SIG-M5 (cell line): ENCODE results near the gene NUP210.

ENCODE experiments used
- DNase-seq: peaks from one replicate; lab custom pipeline; 2025; lab: John Stamatoyannopoulos, UW

NUP210 gene

DNA sequence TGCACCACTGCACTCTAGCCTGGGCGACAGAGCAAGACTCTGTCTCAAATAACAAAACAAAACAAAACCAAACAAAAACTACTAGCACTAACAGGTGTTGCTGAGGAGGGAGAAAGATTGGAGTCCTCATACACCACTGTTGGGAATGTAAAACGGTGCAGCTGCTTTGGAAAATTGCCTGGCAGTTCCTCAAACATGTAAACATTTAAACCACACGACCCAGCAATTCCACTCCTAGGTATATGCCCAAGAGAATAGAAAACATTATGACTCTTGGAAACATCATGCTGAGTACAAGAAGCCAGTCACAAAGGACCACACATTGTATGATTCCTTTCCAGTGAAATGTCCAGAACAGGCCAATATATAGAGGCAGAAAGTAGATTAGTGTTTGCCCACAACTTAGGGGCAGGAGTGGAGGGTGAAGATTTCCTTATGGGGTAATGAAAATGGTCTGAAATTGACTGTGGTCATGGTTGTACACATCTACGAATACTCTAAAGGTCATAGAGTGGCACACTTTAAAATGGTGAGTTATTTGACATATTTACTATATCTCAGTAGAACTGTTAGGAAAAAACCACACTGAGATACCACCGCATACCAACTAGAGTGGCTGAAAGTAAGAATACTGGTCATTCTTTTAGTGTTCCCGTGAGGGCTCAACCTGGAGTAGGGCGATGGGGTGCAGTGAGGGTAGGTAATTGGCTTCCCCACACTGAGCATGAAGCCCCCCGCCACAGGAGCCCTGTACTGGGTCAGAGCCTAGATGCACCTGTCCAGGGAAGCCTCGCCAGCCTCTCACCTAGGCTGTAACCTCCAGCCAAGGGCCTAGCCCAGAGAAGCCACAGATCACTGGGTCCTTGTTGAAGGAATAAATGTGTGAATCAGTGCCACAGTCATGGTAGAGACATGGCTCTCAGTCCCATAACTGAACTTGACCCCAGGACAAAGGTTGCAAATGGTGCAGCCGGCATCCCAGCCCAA lies 131.1 kb downstream of the NUP210 start:
- no peak for DNase-seq

DNA sequence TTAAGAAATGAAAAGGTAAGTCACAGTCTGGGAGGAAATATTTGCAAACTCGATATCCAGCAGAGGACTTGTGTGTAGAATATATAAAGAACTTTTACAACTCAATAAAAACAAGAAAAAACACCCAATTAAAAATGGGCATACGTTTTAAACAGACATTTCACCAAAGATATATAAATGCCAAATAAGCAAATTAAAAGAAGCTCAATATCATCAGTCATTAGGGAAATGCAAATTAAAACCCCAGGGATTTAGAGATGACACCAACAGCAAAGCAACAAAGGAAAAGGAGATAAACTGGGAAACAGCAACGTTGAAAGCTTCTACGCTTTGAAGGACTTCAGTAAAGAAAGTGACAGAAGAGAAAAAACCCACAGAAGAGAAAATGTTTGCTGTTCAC lies 132.3 kb downstream of the NUP210 start:
- DNase-seq: no peak

DNA sequence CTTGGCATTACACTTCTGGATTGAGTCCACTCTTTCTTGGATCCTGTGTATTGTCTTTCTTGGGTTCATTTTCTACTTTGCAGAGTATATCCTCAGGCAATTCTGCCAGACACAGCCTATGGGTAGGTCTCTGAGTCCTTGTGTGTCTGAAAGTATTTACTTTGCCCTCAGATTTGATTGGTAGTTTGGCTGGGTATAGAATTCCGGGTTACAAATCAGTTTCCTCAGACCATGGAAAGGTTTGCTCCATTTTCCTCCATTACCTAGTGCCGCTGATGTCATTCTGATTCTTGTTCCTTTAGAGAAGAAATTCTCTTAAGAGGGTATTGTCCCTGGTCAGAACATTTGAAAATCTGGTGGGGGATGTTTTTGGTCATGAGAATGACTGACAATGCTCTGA lies 133.2 kb downstream of the NUP210 start:
- no peak for DNase-seq

DNA sequence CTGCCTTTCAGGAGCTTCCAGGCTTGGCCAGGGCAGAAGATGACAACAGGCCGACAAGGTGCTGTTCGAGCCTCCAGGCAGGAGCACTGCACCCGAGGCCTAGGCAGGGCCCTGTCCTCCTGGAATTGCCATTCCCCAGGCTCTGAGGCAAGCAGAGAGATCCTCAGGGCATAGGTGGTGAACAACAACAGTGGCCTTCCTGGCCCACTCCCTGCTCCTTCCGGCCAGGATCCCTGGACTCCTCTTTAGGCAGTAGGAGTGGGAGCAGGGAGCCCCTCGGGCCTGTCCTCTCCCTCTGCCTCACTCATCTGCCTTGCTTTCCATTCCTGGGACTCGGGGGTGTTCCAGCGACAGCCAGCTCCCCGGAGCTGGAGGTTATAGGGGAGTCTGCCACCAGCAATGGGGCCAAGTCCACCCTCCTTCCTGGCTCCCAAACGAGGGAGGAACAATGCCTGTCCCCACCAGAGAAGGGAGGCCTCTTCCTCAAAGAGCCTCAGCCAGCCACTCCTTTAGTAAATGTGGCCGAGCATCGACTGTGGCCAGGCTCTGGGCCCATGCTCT lies 135.0 kb downstream of the NUP210 start:
- DNase-seq: no peak

DNA sequence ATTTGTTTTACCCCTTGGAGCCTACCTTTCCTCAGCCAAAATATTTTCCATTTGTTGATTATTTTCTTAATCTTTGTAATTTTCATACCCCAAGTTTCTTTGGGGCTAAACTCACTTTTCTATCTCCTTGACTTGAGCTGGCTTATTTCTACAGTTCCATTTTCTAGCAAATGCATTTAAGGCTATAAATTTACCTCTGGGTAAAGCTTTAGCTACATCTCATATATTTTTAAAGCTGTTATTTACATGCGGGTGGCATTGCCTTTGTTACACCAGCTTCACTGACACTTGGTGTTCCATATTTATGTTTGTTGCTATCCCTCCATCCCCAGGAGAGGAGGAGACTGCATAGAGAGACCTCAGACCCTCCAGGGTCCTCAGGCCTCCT lies 136.3 kb downstream of the NUP210 start:
- no peak for DNase-seq

DNA sequence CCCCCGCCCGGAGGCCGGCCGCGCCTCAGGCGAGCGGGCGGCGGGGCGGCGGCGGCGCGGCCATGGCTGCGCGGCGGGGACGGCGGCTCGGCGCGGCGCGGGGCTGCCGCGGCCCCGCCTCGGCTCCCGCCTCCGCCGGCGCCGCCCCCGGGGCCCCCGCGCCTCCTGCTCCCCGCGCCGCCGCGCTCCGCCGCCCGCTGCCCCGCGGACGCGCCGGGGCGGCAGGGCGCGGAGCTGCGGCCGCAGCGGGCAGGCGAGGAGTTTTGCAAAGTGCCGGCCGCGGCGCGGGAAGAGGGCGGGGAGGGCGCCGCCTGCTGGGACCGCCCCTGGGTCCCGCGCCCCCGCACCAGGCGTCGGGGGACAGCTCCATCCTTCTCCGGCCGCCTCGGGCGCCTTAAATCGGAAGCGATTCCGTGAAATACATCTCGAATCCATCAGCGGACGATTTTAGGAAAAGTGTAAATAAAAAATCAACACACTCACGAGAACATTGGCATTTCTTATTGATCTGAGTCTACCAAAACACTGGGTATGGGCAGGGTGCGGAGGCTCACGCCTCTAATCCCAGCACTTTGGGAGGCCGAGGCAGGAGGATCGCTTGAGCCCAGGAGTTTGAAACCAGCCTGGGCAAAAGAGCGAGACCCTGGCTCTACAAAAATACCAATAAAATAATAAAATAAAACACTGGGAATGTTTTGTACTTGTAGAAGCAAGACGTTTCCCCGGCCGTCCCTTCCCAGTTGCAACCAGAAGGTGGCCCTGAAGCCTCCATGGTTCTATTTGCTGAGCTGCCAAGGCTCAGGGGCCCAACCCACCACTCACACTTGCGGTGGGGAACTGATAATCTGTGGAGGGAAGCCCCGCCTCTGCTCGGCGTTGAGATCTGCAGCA lies 136.9 kb downstream of the NUP210 start:
- DNase-seq: no peak

DNA sequence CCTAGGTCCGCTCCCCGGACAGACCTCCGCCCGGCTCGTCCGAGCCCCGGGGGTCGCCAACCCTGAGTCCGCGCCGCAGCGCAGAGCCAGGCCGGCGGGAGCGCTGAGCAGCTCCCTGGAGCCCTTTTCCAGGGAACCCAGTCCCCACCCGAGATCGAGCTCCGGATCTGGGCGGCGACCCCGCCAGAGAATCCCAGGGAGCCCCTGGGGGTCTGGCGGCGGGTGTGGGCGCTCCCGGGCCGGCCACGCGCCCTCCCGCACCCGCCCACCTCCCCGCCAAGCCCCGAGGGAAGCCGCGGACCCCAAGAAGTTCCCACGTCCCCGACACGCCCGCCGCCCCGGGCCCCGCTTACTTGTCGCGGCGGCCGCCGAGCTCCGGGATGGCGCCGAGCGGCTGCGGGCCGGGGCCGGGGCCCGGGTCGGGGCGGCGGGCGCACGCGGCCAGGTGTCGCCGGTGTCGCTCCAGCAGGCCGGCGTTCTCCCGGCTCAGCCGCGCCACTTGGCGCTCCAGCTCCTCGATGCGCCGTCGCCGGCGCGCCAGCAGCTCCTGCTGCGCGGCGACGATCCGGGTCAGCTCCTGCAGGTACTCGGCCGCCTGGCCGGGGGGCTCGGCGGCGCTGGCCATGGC lies 137.7 kb downstream of the NUP210 start:
- DNase-seq: no peak

DNA sequence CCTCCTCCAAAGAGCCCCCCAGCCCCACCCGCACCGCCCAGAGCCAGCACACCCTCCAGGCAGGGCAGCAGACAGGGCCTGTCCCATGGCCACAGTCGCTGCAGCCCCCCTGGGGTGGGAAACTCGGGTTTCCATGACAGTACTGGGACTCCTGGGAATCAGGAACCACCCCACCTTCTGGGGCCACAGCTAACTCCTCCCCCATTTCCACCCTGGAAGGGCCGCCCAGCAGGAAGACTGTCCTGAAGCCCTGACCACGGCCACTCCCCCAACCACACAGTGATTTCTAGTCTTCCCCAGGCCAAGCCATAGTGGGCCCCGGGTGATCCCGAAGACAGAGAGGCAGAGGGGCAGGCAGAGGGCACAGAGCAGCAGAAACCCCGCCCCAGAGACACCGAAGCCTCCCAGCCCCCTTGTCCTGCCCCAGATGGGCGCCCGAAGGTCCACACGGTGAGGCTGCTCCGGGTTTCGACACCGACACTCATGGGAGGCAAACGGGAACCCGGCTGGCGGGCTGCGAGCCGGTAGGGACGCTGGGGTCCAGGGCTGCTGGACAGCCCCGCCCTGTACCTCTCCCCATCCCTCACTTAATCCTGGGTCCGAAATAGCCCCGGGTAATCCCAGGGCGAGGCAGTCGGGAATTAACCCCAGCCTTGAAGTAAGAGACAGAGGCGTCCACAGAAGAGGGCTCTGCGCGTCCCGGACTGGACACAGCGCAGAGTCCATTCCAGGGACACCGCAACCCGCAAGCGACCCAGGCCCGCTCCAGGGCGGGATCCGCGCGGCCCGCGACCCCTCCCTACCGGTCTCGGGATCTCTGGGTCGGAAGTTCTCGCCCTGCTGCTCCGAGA lies 138.4 kb downstream of the NUP210 start:
- DNase-seq: no peak

DNA sequence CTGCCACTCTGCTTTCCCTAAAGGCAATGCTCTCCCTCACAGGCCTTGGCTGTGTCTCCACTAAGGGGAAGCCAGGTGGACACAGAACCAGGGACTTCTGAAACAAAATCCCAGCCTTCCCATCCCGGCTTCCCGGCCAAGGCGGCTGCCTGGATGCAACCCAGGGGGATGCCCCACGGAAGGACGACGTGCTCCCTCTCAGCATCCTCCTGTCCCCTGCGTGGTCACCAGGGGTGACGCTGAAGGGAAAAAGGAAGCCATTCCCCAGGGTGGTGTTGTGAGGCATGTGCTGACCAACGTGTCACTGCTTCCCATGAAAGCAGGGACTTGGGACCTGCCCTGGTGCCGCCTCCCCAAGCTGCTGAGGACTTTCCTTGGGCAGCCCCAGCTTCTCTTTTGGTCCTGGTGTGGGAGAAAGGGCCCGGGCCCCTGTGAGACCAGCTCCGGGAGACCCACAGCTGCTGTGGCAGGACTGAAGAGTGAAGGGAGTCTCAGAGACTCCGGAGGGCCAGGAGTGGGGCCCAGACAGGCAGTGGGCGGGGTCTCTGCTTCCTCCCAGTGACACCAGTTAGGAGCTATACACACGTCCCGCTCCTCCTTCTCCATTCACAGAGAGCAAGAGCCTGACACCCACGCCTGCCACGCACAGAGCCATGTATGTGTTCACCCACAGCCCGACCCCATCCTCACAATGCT lies 139.2 kb downstream of the NUP210 start:
- no peak for DNase-seq

DNA sequence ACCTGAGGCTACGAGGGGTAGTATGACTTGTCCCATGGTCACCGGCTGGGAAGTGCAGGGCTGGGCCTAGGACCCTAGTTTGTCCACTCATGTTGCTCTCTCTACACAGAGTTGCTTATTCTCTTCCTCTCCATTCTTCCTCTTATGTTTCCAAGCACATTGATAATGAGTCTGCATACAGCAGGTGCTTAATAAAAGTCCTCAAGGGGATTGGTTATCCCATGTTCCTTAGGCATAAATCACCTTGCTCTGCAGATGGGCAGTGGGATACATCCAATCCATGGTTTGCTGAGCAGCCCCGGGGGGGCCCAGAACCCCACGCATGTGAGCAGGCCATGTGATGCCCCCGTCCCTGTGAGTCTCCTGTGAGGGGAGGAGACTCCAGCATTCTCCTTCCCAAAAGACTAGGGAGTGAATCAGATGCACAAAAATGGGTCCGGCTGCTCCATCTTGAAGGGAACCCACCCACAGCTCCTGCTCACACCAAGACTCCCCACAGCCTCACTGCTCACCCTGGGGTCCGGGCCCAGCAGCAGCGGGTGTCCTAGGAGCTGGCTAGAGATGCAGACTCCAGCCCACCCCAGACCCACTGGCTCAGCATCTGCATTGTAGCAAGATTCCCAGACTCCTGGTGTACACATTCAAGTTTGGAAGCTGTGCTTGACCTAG lies 139.9 kb downstream of the NUP210 start:
- DNase-seq: no peak

DNA sequence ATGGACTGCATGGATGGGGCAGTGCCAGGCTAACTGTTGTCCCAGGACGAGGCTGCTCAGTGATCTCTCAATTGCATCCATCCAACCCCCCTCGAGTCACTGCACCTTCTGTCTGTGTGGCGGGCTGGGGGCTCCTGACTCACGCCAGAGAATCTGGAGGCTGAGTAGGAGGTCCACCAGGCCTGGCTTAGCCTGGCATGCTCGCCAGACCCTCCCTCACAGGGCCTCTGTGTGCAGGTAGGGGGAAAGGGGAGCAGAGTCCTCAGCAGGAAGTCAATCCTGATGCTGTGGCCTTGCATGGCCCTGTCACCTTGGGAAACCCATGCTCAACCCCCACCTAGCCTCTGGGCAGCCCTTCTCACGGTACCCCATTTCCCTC lies 140.6 kb downstream of the NUP210 start:
- DNase-seq: no peak

DNA sequence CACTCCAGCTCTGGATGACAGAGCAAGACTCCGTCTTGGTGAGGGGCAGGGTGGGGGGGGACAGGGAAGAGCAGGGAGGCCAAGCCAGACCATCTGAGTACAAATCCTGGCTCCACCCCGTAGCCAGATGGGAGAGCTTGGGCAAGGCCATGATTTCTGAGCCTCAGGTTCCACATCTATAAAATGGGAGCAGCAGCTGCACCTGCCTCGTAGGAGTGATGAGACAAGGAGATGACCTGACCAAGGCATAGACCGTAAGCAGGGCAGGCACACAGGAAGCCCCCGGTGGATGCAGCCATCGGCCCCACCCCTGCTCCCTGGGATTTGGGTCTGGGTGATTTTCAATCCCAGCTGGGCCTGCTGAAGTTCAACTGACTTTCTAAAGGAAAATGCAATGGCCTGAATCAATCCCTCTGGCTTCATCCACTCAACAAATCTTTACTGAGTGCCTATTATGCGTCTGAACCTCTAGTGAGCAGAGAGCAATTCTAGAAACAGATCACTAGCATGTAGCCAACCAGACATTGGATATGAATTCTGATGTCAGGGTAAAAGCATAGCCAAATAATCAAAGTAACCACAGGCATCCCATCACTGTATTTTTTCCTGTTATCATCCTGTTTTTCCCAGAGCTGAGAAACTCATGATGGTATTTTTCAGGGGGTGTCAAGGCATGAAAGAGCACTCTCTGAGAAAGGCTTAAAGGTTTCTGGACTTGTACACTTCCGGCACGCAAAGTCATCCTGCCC lies 141.2 kb downstream of the NUP210 start:
- DNase-seq: no peak

DNA sequence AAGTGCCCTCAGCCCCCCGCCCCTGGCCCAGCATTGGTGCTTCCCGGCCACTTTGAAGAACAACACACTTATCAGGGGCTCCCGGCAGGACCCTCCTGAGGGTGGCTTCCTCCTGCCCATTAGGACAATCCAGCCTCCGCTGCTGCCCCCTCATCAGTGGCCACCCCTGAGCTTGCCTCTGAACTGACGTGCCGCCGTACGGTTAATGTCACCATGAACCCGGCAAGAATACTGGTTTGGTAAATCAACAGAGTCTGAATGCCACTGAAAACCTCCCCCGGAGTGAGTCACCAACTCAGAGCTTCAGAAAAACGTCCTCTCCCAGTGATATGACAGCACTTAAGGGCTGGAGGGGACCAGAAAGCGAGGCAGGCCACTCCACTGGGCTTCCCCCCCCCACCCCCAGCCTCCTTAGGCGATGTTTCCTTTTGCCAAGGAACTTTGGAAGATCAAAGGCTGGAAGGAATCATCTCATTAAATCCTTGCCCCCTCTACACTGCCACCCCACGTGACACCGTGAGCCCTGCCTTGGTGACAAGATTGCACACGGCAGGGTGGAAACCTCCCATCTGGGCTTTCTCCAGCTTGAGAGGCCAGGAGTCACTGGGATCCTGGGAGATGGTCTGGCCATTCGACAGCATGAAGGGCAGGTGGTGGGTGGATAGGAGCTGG lies 142.1 kb downstream of the NUP210 start:
- no peak for DNase-seq

DNA sequence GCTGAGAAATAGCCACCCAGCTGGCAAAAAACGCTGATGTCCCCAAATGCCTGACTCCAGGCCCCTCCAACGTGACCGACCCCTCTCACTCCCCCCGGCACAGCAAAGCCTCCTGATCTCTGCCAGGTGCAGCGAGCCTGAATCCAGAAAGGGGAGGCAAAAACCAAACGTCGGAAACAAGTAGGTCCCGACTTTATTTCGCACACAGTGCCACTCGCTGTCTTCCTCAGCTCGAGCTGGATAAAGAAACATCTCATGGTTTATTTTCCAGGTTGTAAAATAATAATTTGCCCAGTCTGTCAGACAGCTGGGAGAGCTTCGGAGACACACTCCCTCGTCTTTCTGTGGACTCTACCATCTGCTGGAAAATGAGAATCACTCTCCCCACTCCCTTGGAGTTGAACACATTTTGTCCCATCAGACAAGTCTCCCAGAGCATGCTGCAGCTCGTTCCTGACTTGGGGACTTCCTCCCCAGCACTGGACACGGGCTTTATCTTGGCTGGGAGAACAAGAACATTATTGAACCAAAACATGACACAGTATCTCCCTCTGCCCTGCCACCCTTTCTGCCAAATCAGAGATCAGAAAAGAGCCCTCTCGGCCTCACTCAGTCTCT lies 142.8 kb downstream of the NUP210 start:
- DNase-seq: no peak

DNA sequence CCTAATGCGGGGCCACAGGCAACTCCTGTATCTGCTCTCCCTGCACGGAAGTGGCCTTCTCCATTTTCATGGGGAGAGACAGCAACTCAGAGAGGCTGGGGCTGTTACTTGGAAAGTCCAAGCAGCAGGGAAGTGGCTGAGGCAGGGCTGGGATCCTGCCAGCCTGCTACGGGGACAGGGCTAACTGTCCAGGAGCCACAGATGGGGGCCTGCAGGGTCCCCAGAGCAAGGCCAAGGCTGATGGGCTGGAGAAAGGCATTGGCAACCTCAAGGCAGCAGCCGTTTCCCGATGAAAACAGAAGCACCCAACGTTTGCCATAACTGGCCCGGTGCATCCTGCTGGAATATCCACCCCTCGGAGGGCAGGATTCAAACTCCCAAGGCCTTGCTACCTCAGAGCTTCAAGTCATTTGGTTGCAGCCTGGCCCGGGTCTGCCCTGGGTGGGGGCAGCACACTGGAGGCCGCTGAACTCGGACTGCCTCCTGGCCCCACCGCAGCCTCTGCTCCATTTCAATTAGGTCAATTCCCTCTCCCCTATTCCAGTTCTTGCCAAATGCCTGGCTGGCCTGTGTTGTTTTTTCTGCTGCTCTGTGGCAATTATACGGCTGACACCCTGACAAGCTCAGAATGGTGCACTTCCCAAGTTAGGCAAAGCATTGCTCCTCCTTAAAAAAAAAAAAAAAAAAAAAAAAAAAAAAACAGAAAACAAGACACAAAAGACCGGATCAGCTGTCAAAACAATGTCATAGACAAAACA lies 143.5 kb downstream of the NUP210 start:
- DNase-seq: no peak

DNA sequence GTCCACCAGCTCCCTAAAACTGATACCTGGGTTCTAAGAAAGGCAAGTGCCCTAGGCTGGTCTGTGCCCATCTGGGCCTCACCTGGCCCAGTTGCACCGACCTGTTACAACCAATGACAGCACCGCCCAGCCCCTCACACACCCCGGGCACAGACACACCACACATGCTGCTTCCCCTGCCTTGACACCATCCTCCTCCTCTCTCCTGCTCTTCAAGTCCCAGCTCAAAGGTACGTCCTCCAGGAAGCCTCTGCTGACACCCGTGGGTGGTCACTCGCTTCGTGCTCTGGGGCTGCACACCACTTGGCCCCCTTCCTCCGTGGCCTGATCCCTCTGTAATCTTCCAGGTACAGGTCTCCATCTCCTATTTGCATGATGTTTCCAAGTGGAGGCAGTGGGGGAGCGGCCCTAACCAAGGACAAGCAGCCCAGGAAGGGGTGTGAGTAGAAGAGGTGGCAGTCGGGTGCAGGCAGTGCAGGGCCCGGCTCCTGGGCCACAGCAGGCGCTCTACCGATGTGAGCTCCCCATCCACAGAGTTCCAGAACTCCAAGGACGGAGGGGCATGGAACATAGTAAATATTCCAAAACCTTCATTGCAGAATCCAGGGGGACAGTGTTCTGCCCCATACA lies 144.6 kb downstream of the NUP210 start:
- no peak for DNase-seq
